ENCODE results near the gene INPP5D.

INPP5D gene

GRCh38 chr2:233140978-233141377 is 80.8 kb downstream of the INPP5D start:
- no peak overlapping the region for H3K27ac ChIP-seq
- no peak for TF ChIP-seq CTCF (IDR thresholded peaks at IDR 0.05)
- no peaks in the 10 kb centered on the region for H3K4me1 ChIP-seq (ENCODE audit: control insufficient read depth in 1 of 2, insufficient read depth in 1 of 2, low read depth in 1 of 2, low read length in 1 of 2)
- H3K27me3 ChIP-seq = no peaks in the 10 kb centered on the region
- peaks cover 88% of the 10 kb centered on the region for H3K36me3 ChIP-seq
- H3K4me3 ChIP-seq (ENCODE audit: low read depth in 1 of 2, low read length in 1 of 2) = no peak overlapping the region
- H3K9me3 ChIP-seq = no peaks in the 10 kb centered on the region

- Histone ChIP-seq H3K27ac (peak overlapping the region; percentile 62), H3K4me1 (ENCODE audit: control insufficient read depth in 1 of 2, insufficient read depth in 1 of 2, low read depth in 1 of 2, low read length in 1 of 2) (no peaks in the 10 kb centered on the region), H3K27me3 (no peaks in the 10 kb centered on the region), H3K36me3 (peaks cover 90% of the 10 kb centered on the region), H3K9me3 (no peaks in the 10 kb centered on the region), H3K4me3 (ENCODE audit: low read depth in 1 of 2, low read length in 1 of 2) (no peak overlapping the region)
- no peak for TF ChIP-seq CTCF (IDR thresholded peaks at IDR 0.05)
Measured at GRCh38 chr2:233141901-233142300, 81.8 kb downstream of the INPP5D start.

GRCh38 chr2:233142355-233142897 is 82.3 kb downstream of the INPP5D start:
- H3K27ac ChIP-seq = peak overlapping the region; percentile 62
- peaks cover 90% of the 10 kb centered on the region for H3K36me3 ChIP-seq

GRCh38 chr2:233143700-233144331 is 83.7 kb downstream of the INPP5D start:
- H3K4me3 ChIP-seq (ENCODE audit: low read depth in 1 of 2, low read length in 1 of 2) = no peak overlapping the region
- H3K36me3 ChIP-seq = peaks cover 100% of the 10 kb centered on the region
- no peak for TF ChIP-seq CTCF (IDR thresholded peaks at IDR 0.05)
- no peaks in the 10 kb centered on the region for H3K27me3 ChIP-seq
- H3K4me1 ChIP-seq (ENCODE audit: control insufficient read depth in 1 of 2, insufficient read depth in 1 of 2, low read depth in 1 of 2, low read length in 1 of 2) = no peaks in the 10 kb centered on the region
- no peaks in the 10 kb centered on the region for H3K9me3 ChIP-seq
- no peak overlapping the region for H3K27ac ChIP-seq

More at GRCh38 chr2:233142355-233142897, 82.3 kb downstream of the INPP5D start:
- Histone ChIP-seq H3K4me3 (ENCODE audit: low read depth in 1 of 2, low read length in 1 of 2) (no peak overlapping the region), H3K27me3 (no peaks in the 10 kb centered on the region), H3K9me3 (no peaks in the 10 kb centered on the region), H3K4me1 (ENCODE audit: control insufficient read depth in 1 of 2, insufficient read depth in 1 of 2, low read depth in 1 of 2, low read length in 1 of 2) (no peaks in the 10 kb centered on the region)
- TF ChIP-seq CTCF (IDR thresholded peaks at IDR 0.05) = no peak

GRCh38 chr2:233145726-233146125 is 85.6 kb downstream of the INPP5D start:
- Histone ChIP-seq H3K9me3 (no peaks in the 10 kb centered on the region), H3K27me3 (no peaks in the 10 kb centered on the region), H3K27ac (no peak overlapping the region), H3K4me3 (ENCODE audit: low read depth in 1 of 2, low read length in 1 of 2) (no peak overlapping the region), H3K4me1 (ENCODE audit: control insufficient read depth in 1 of 2, insufficient read depth in 1 of 2, low read depth in 1 of 2, low read length in 1 of 2) (no peaks in the 10 kb centered on the region), H3K36me3 (peaks cover 99% of the 10 kb centered on the region)
- TF ChIP-seq CTCF (IDR thresholded peaks at IDR 0.05) = no peak
